ENCODE measurements around the gene FAP.

DNA sequence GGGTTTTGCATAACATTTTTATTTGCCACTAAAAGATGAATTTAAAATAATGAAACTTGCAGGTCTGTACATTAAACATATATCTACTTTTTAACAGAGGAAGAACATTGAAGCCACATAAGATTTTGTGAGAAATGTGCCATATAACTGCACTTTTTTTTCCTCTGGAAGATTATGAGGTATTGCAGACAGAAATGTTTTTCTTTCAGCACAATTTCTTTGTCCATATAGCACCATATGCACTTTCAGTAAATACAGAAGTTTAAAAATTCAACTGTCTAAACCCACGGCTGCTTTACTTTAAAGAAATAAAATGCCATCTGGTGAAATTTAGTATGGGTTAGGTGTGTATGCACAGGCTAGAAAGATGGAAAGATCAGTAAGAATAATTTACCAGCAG is 470 bp upstream of the FAP start:
- TF ChIP-seq, protein P1, sequence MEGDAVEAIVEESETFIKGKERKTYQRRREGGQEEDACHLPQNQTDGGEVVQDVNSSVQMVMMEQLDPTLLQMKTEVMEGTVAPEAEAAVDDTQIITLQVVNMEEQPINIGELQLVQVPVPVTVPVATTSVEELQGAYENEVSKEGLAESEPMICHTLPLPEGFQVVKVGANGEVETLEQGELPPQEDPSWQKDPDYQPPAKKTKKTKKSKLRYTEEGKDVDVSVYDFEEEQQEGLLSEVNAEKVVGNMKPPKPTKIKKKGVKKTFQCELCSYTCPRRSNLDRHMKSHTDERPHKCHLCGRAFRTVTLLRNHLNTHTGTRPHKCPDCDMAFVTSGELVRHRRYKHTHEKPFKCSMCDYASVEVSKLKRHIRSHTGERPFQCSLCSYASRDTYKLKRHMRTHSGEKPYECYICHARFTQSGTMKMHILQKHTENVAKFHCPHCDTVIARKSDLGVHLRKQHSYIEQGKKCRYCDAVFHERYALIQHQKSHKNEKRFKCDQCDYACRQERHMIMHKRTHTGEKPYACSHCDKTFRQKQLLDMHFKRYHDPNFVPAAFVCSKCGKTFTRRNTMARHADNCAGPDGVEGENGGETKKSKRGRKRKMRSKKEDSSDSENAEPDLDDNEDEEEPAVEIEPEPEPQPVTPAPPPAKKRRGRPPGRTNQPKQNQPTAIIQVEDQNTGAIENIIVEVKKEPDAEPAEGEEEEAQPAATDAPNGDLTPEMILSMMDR (IDR thresholded peaks at IDR 0.05) = no peak
- no peak for TF ChIP-seq POLR2A (IDR thresholded peaks at IDR 0.05)

All from thyroid gland (tissue), 4 donors.